IPS-20b (cell line): ENCODE data around the gene RAB39B.
A peak's percentile ranks its signal among the peaks of the same experiment; 100 is the strongest.
"Not testable (repeated sequence)": the region's sequence is repeated elsewhere in the genome, so short reads cannot be mapped to it uniquely, and the experiment has no call there.

Experiments
- H3K27ac ChIP-seq: one replicate; pipeline ENCODE4 v1.5.1; 2013; ENCODE audit warnings: low read length
- H3K27me3 ChIP-seq: 2 replicates; pipeline ENCODE4 v1.6.1; 2013; ENCODE audit warnings: mild to moderate bottlenecking, low read length, inconsistent platforms; ENCODE audit not compliant: insufficient read depth
- H3K36me3 ChIP-seq: 2 replicates; pipeline ENCODE4 v1.6.1; 2013; ENCODE audit warnings: low read depth, mild to moderate bottlenecking, inconsistent platforms, low read length, moderate library complexity; ENCODE audit not compliant: insufficient read depth
- H3K4me1 ChIP-seq: 2 replicates; pipeline ENCODE4 v1.6.1; 2013; ENCODE audit warnings: mild to moderate bottlenecking, control low read depth, inconsistent platforms, low read length, moderate library complexity; ENCODE audit not compliant: insufficient read depth
- H3K4me3 ChIP-seq: 2 replicates; pipeline ENCODE4 v1.5.1; 2013; ENCODE audit warnings: mild to moderate bottlenecking, low read length, inconsistent platforms
- H3K9ac ChIP-seq: 2 replicates; pipeline ENCODE4 v1.6.1; 2013; ENCODE audit warnings: low read depth, mild to moderate bottlenecking, inconsistent platforms, low read length, moderate library complexity
- H3K9me3 ChIP-seq: 2 replicates; pipeline ENCODE4 v1.6.1; 2013; ENCODE audit warnings: mild to moderate bottlenecking, low read depth, low read length, inconsistent platforms; ENCODE audit not compliant: insufficient read depth

Gene RAB39B, protein sequence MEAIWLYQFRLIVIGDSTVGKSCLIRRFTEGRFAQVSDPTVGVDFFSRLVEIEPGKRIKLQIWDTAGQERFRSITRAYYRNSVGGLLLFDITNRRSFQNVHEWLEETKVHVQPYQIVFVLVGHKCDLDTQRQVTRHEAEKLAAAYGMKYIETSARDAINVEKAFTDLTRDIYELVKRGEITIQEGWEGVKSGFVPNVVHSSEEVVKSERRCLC

DNA sequence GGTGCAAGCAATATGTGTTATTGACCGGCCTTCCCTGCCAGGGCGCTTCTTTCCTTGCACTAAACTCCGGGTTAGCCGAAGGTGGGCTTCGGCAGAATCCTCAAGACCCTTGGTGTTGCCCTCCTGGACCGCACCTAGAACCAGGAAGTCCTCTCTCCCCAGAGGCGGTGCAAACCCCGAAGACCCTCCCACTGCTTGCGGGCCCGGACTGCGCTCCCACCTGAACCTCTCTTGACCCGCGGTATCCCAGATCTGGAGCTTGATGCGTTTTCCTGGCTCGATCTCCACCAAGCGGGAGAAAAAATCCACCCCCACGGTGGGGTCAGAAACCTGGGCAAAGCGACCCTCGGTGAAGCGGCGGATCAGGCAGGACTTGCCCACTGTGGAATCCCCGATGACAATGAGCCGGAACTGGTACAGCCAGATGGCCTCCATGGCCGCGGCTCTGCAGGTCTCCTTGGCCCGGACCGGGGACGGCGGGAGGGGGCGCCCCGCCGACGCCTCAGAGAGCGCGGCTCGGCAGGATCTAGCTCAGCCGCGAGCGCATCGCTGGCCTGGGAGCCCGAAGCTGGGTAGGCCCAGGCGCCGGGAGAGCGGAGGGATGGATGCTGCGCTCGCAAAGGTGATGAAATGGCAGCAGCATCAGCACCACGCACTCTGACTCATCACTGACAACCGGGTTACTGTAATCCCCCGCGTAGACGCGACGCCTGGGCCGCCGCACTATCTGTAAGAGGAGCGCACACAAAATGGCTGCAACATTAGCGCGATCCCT, at the start of gene RAB39B:
Gene RAB39B (minus strand): TSS at position 638 of the 775 bp plus-strand sequence. CDS start 203 bp downstream, at position 435.
- Histone ChIP-seq H3K27ac (no peak within 1 kb of the TSS), H3K9ac (peak within 1 kb of the TSS; percentile 80; the same call in 1 of the 2 replicates), H3K36me3 (no peaks in the 10 kb centered on the region), H3K9me3 (no peaks in the 10 kb centered on the region), H3K27me3 (no peaks in the 10 kb centered on the region), H3K4me3 (peak within 1 kb of the TSS; percentile 75), H3K4me1 (peaks cover 6% of the 10 kb centered on the region)

DNA sequence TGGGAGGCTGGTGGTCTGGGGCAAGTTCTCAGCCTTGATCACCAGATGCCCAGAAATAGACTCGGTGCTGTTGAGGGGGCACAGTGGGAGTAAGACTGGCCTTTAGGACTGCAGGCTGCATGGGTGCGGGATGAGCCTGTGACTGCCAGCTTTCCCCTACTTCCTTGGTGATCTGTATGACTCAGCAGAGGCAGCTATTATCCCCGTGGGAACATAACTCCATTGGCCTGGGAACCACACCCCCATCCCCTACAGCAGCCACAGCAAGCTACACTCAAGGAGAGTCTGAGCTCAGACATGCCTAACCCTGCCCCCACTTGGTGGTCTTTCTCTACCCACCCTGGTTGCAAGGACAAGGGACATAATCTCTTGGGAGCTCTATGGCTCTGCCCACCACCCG, 49.5 kb upstream of the RAB39B start:
- no peaks in the 10 kb centered on the region for H3K36me3 ChIP-seq
- H3K27me3 ChIP-seq: no peaks in the 10 kb centered on the region
- H3K27ac ChIP-seq: no peak overlapping the region
- H3K4me3 ChIP-seq: no peak overlapping the region
- no peak overlapping the region for H3K9ac ChIP-seq
- H3K9me3 ChIP-seq: no peaks in the 10 kb centered on the region; the same call in 1 of the 2 replicates
- H3K4me1 ChIP-seq: no peaks in the 10 kb centered on the region

GRCh38 chrX:155293771-155294170, 29.5 kb upstream of the RAB39B start:
- Histone ChIP-seq H3K27ac (no peak overlapping the region), H3K4me3 (no peak overlapping the region), H3K9ac (no peak overlapping the region), H3K9me3 (no peaks in the 10 kb centered on the region), H3K4me1 (no peaks in the 10 kb centered on the region), H3K27me3 (no peaks in the 10 kb centered on the region), H3K36me3 (no peaks in the 10 kb centered on the region)

DNA sequence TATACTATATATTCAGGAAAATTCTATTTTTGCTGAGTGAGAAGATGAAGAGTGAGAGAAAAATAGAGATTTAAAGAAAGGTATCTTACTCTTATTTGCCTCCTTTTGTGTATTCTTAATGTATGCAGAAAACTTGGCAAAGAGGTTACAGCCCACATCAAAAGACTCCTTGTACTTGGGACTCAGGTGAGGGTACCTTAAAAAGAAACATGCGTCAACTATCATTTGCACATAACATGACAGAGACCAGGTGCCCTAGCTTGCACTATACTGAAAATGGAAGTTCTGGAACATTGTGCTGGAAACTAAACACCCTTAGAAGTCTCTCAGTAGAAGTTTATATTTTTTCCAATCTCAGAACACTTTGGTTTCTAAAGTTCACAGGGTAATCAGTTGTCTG, 15.6 kb upstream of the RAB39B start:
- Histone ChIP-seq H3K9ac (no peak overlapping the region), H3K9me3 (no peaks in the 10 kb centered on the region; the same call in 1 of the 2 replicates), H3K27ac (no peak overlapping the region), H3K4me3 (no peak overlapping the region), H3K36me3 (no peaks in the 10 kb centered on the region), H3K27me3 (no peaks in the 10 kb centered on the region), H3K4me1 (no peaks in the 10 kb centered on the region)

GRCh38 chrX:155270969-155271368, 6.7 kb upstream of the RAB39B start:
- H3K9me3 ChIP-seq: no peaks in the 10 kb centered on the region
- H3K4me1 ChIP-seq: no peaks in the 10 kb centered on the region
- H3K27ac ChIP-seq: no peak overlapping the region
- H3K9ac ChIP-seq: no peak overlapping the region
- H3K4me3 ChIP-seq: no peak overlapping the region
- H3K27me3 ChIP-seq: no peaks in the 10 kb centered on the region
- H3K36me3 ChIP-seq: no peaks in the 10 kb centered on the region

DNA sequence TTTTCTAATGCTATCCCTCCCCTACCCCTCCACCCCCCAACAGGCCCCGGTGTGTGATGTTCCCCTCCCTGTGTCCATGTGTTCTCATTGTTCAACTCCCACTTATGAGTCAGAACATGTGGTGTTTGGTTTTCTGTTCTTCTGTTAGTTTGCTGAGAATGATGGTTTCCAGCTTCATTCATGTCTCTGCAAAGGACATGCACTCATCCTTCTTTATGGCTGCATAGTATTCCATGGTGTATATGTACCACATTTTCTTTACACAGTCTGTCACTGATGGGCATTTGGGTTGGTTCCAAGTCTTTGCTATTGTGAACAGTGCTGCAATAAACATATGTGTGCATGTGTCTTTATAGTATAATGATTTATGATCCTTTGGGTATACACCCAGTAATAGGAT, 3.7 kb upstream of the RAB39B start:
- not testable (repeated sequence) for H3K36me3 ChIP-seq, H3K4me1 ChIP-seq, H3K9ac ChIP-seq, H3K9me3 ChIP-seq, H3K4me3 ChIP-seq, H3K27ac ChIP-seq, H3K27me3 ChIP-seq

DNA sequence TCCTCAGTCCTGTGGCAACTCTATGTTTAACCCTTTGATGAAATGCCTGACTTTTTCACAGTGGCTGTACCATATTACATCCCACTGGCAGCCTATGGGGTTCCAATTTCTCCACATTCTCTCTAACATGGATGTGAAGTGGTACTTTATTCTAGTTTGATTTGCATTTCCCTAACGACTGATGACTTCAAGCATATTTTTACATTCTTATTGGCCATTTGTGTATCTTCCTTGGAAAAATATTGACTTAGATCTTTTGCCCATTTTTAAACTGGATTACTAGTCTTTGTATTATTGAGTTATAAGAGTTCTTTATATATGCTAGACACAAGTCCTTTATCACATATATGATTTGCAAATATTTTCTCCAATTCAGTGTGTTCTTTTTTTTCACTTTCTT, 2.1 kb upstream of the RAB39B start:
- no peak overlapping the region for H3K27ac ChIP-seq
- H3K4me3 ChIP-seq: no peak overlapping the region
- H3K9ac ChIP-seq: no peak overlapping the region
- H3K9me3 ChIP-seq: no peaks in the 10 kb centered on the region
- peaks cover 6% of the 10 kb centered on the region for H3K4me1 ChIP-seq
- H3K27me3 ChIP-seq: no peaks in the 10 kb centered on the region
- H3K36me3 ChIP-seq: no peaks in the 10 kb centered on the region

- Histone ChIP-seq H3K4me3 (peak overlapping the region; percentile 75), H3K4me1 (peaks cover 6% of the 10 kb centered on the region), H3K9me3 (no peaks in the 10 kb centered on the region), H3K9ac (peak overlapping the region; percentile 80; the same call in 1 of the 2 replicates), H3K27ac (no peak overlapping the region), H3K27me3 (no peaks in the 10 kb centered on the region), H3K36me3 (no peaks in the 10 kb centered on the region)
These were observed 1.1 kb downstream of the RAB39B start for GRCh38 chrX:155262970-155263754.

GRCh38 chrX:155259752-155260151, 4.5 kb downstream of the RAB39B start:
- Histone ChIP-seq H3K36me3 (no peaks in the 10 kb centered on the region), H3K9ac (no peak overlapping the region), H3K27me3 (no peaks in the 10 kb centered on the region), H3K4me3 (no peak overlapping the region), H3K4me1 (peaks cover 6% of the 10 kb centered on the region), H3K27ac (no peak overlapping the region), H3K9me3 (no peaks in the 10 kb centered on the region)

GRCh38 chrX:155251391-155251790, 12.9 kb downstream of the RAB39B start:
- no peaks in the 10 kb centered on the region for H3K27me3 ChIP-seq
- no peak overlapping the region for H3K9ac ChIP-seq
- no peaks in the 10 kb centered on the region for H3K36me3 ChIP-seq
- H3K4me3 ChIP-seq: no peak overlapping the region; the same call in 1 of the 2 replicates
- H3K27ac ChIP-seq: no peak overlapping the region
- H3K4me1 ChIP-seq: 0 out of 2 replicates have a peak, but pooled peaks cover 5% of the 10 kb centered on the region
- no peaks in the 10 kb centered on the region for H3K9me3 ChIP-seq

DNA sequence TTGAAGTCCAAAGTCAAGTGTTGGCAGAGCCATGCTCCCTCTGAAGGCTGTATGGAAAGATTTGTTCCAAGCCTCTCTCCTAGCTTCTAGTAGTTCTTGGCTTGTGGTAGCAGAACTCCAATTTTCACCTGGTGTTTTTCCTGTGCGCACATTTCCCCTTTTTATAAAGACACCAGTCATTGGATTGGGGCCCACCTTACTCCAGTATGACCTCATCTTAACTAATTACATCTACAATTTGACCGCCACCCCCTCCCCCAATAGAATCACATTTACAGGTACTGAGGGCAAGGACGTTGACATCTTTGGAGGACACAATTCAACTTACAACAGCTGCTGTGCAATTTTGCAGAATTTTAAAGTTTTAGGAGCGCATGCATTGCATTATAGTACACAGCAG, 16.8 kb downstream of the RAB39B start:
- 0 out of 2 replicates have a peak, but pooled peaks cover 5% of the 10 kb centered on the region for H3K4me1 ChIP-seq
- no peaks in the 10 kb centered on the region for H3K36me3 ChIP-seq
- no peak overlapping the region for H3K4me3 ChIP-seq
- no peaks in the 10 kb centered on the region for H3K27me3 ChIP-seq
- H3K9ac ChIP-seq: no peak overlapping the region
- H3K9me3 ChIP-seq: no peaks in the 10 kb centered on the region
- no peak overlapping the region for H3K27ac ChIP-seq
